ENCODE results near the gene ORC4. TPM values are rescaled to one million over a fixed set of nuclear protein-coding genes. Genes with fewer than 3 reads are reported as not detected.

The ORC4 gene
- total RNA-seq, 1 donor from 2014 or later = 59.1 TPM

DNA sequence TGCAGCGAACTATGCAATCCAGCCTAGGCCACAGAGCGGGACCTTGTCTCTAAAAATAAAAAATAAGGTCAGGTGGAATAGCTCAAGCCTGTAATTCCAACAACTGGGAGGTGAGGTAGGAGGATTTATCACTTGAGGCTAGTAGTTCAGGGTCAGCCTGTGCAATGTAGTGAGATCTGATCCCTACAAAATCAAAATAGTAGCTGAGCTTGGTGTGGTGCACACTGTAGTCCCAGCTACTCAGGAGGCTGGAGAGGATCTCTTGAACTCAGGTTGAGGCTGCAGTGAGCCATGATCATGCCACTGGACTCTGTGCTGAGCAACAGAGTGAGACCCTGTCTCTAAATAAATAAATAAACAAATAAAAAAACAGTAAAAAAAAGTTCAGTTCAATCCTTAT lies 6.0 kb upstream of the ORC4 start:
- no peak overlapping the region for H3K27ac Mint-ChIP-seq
- no peak overlapping the region for H3K4me3 Mint-ChIP-seq
- no peaks in the 10 kb centered on the region for H3K9me3 Mint-ChIP-seq
- TF ChIP-seq, protein P1, sequence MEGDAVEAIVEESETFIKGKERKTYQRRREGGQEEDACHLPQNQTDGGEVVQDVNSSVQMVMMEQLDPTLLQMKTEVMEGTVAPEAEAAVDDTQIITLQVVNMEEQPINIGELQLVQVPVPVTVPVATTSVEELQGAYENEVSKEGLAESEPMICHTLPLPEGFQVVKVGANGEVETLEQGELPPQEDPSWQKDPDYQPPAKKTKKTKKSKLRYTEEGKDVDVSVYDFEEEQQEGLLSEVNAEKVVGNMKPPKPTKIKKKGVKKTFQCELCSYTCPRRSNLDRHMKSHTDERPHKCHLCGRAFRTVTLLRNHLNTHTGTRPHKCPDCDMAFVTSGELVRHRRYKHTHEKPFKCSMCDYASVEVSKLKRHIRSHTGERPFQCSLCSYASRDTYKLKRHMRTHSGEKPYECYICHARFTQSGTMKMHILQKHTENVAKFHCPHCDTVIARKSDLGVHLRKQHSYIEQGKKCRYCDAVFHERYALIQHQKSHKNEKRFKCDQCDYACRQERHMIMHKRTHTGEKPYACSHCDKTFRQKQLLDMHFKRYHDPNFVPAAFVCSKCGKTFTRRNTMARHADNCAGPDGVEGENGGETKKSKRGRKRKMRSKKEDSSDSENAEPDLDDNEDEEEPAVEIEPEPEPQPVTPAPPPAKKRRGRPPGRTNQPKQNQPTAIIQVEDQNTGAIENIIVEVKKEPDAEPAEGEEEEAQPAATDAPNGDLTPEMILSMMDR (conservative IDR thresholded peaks at IDR 0.05) = no peak
- peaks cover 10% of the 10 kb centered on the region for H3K4me1 Mint-ChIP-seq (ENCODE audit: unreplicated experiment)
- H3K36me3 Mint-ChIP-seq = no peaks in the 10 kb centered on the region
- H3K27me3 Mint-ChIP-seq = no peaks in the 10 kb centered on the region
- DNase-seq (ENCODE audit: extremely low spot score, unreplicated experiment) = no peak

- DNase-seq (ENCODE audit: extremely low spot score, unreplicated experiment) = no peak
- no peaks in the 10 kb centered on the region for H3K36me3 Mint-ChIP-seq
- H3K27ac Mint-ChIP-seq = no peak overlapping the region
- peak overlapping the region; percentile 69 for H3K4me3 Mint-ChIP-seq
- H3K27me3 Mint-ChIP-seq = no peaks in the 10 kb centered on the region
- TF ChIP-seq, protein P1 (conservative IDR thresholded peaks at IDR 0.05) = no peak
- H3K4me1 Mint-ChIP-seq (ENCODE audit: unreplicated experiment) = peaks cover 15% of the 10 kb centered on the region
- no peaks in the 10 kb centered on the region for H3K9me3 Mint-ChIP-seq
Observed at GRCh38 chr2:148023861-148024260, 3.3 kb upstream of the ORC4 start.

- no peak overlapping the region for H3K27ac Mint-ChIP-seq
- H3K27me3 Mint-ChIP-seq = no peaks in the 10 kb centered on the region
- TF ChIP-seq, protein P1 (conservative IDR thresholded peaks at IDR 0.05) = no peak
Observed at GRCh38 chr2:148022882-148023281, 2.3 kb upstream of the ORC4 start.

DNA sequence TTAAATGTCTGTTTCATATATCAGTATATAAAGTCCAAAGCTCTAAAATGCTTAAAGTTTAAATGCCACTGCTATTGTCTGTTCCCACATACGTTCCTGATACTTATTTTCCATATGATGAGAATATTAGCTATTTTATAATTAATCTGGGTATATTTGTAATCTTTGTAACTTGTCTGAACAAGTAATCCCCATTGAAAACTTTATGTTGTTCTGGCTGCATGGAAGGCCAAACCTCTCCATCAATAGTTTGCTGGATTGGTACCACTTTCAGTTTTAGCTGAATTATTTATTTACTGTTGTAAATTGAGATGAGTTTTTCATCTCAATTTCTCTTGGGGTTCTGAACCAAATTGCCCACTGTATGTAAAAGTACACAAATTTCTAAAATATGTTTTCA lies 1.8 kb upstream of the ORC4 start:
- H3K4me3 Mint-ChIP-seq = peak overlapping the region; percentile 100
- peaks cover 27% of the 10 kb centered on the region for H3K4me1 Mint-ChIP-seq (ENCODE audit: unreplicated experiment)
- no peaks in the 10 kb centered on the region for H3K9me3 Mint-ChIP-seq
- TF ChIP-seq, protein P1 (conservative IDR thresholded peaks at IDR 0.05) = no peak
- no peaks in the 10 kb centered on the region for H3K27me3 Mint-ChIP-seq
- no peaks in the 10 kb centered on the region for H3K36me3 Mint-ChIP-seq
- H3K27ac Mint-ChIP-seq = peak overlapping the region; percentile 99
- DNase-seq (ENCODE audit: extremely low spot score, unreplicated experiment) = no peak

More at GRCh38 chr2:148022882-148023281, 2.3 kb upstream of the ORC4 start:
- peaks cover 24% of the 10 kb centered on the region for H3K4me1 Mint-ChIP-seq (ENCODE audit: unreplicated experiment)
- peak overlapping the region; percentile 100 for H3K4me3 Mint-ChIP-seq
- H3K36me3 Mint-ChIP-seq = no peaks in the 10 kb centered on the region
- DNase-seq (ENCODE audit: extremely low spot score, unreplicated experiment) = no peak
- H3K9me3 Mint-ChIP-seq = no peaks in the 10 kb centered on the region

- TF ChIP-seq, protein P1 (conservative IDR thresholded peaks at IDR 0.05) = no peak
- Mint-ChIP-seq H3K36me3 (peaks cover under 1% of the 10 kb centered on the region), H3K9me3 (no peaks in the 10 kb centered on the region), H3K27ac (peak overlapping the region; percentile 99), H3K4me3 (peak overlapping the region; percentile 100), H3K27me3 (no peaks in the 10 kb centered on the region), H3K4me1 (ENCODE audit: unreplicated experiment) (peaks cover 29% of the 10 kb centered on the region)
- DNase-seq (ENCODE audit: extremely low spot score, unreplicated experiment) = no peak
Observed at GRCh38 chr2:148021886-148022285, 1.3 kb upstream of the ORC4 start.

All from type B pancreatic cell (in vitro differentiated cells).